GM21619 (cell line): ENCODE data around the gene GRM8.

Experiments
- ATAC-seq: cut with Tn5 transposase; IDR thresholded peaks from one replicate; pipeline ENCODE4 v1.9.1; 2021; ENCODE audit not compliant: unreplicated experiment

GRM8 gene

DNA sequence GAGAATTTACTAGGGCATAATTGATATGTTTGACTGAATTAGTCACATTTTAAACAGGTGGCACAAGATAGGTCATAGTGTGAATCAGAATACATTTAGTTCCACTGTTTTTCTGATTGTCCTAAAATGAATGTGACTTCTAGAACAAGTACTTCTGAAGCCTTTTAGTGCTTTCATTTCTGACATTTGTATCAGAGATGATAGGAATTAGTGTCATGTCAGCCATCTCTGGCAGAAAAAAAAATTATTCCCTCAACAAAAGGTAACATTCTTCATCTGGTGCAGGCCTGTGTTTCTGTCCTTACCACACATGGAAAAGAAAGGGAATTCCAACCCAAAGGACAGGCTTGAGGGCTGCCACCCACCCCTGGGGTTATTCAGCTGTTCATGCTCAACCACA is 21.3 kb downstream of the GRM8 start:
- no peak for ATAC-seq

GRCh38 chr7:127230192-127230925 is 22.4 kb downstream of the GRM8 start:
- no peak for ATAC-seq

DNA sequence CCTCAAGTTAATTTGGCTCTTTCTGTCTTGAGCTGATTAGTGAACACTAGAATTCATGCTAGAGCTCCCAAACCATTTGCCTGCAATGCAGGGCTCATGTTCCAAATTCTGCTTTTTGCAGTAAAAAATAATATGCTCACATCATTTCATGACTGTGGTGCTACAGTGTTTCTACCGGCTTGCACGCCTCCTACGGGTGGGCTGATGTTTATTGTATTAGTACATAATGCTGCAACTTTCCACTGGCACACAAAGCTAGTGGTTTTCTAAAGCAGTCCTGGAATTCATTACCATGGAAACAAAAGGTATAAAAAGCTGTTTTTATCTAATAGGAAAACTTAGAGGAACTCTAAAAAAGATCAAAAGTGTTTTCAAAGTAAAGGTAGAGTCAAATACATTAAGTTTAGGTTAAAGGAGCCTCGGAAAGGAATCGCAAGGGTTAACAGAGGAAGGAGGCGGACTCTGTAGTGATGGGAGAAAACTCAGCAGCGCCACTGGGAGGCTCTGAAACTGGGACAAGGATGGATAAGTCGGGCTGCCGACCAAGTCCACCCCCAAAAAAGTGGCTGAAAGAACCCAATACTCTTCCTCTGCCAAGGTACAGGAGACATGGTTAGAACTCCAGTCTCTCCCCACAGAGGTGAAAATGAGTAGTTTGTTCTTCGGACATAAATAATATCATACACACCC is 25.9 kb downstream of the GRM8 start:
- no peak for ATAC-seq

GRCh38 chr7:127221731-127222130 is 31.0 kb downstream of the GRM8 start:
- no peak for ATAC-seq

GRCh38 chr7:127214956-127215718 is 37.6 kb downstream of the GRM8 start:
- no peak for ATAC-seq

DNA sequence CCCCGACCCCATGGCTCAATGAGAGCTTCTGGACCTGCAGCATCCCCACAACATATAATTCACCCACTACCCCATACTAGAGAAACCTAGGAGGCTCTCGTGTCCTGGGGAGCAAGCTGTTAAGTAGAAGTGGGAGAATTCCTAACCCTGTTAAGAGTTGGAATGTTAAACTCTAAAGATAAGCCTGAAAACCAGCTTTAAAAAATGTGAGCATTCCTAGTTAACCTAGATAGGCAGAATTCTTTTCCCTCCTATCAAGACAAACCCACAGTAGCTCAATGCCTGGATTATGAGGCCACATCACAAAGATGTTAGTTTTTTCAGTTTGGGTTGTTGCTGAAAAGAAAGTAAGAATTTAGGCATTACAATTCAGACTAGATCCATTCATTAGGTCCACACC is 42.9 kb downstream of the GRM8 start:
- ATAC-seq = no peak

DNA sequence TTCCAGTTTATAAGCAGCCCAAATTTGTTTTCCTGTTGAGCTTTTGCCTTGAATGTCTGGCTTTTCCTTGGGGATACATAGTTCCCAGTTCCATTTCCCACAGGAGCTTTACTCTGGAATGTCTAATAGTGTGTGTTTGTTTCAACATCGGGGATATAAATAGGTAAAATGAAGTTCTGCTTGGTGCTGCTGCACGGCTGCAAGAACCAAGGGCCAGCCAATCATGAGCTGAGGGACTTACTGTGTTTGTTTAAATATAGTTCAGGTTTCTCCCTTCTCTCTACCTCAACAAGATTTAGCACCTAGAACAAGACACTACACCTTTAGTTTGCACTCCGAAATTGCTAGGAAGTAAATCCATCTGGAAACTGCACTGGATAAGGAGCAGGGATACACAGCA is 43.9 kb downstream of the GRM8 start:
- ATAC-seq = no peak

- ATAC-seq = no peak
Measured at GRCh38 chr7:127208351-127208750, 44.4 kb downstream of the GRM8 start.

GRCh38 chr7:127207806-127208205 is 44.9 kb downstream of the GRM8 start:
- no peak for ATAC-seq

DNA sequence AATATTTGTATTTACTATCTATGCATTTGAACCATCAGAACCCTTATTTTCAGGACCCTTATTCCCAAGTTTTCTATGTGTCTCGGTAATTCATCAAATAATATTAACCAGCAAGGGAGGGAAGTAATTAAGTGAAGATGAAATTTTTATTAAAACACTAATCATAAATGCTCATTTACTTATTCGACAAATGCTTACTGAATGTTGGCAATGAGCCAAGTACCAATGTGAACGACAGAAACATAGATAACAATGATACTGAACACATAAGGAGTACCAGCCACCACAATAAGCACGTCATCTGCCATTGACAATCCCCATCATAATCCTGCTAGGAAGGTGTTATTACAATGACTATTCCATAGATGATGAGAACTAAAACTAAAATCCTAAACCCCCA is 45.5 kb downstream of the GRM8 start:
- ATAC-seq = no peak

DNA sequence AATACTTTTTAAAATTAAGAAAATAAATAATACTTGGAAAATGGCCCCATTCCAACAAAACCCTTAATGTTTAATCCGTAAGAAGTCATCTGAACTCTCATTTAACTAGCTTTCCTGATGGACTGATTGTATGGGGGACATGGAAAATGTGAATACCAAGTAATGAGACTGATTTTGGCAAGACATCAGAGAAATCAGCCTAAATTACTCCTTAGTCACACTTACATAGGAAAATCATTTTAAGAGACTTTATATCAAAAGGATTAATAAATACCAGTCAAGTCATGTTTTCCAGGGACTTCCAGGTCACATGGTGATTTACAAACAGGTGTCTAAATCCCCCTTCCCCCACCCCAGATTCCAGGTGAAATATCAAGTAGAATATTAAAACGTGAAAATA is 58.2 kb downstream of the GRM8 start:
- no peak for ATAC-seq

GRCh38 chr7:127189886-127190285 is 62.9 kb downstream of the GRM8 start:
- ATAC-seq = no peak

- no peak for ATAC-seq
Measured at GRCh38 chr7:127189074-127189473, 63.7 kb downstream of the GRM8 start.

- ATAC-seq = no peak
Measured at GRCh38 chr7:127187740-127188139, 65.0 kb downstream of the GRM8 start.

DNA sequence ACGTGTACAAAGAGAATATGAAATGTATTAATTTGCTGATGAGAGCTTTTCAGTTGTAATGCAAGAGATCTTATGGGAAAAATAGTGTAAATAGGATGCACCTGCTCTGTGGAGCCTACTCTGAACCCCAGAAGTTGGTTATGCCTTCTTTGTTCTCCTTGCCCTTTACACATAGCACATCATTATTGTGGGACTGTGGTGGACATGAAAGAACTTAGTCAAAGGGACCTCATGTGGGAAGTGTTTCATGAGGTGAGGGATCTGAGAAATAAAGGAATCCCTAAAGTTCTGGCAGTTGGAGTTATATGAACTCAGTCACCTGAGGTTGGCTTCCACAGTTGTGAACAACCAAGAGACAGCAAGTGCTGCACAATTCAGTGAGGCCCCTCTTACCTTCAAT is 66.1 kb downstream of the GRM8 start:
- ATAC-seq = no peak

GRCh38 chr7:127177156-127177555 is 75.6 kb downstream of the GRM8 start:
- ATAC-seq = no peak

GRCh38 chr7:127162366-127162765 is 90.4 kb downstream of the GRM8 start:
- ATAC-seq = no peak

DNA sequence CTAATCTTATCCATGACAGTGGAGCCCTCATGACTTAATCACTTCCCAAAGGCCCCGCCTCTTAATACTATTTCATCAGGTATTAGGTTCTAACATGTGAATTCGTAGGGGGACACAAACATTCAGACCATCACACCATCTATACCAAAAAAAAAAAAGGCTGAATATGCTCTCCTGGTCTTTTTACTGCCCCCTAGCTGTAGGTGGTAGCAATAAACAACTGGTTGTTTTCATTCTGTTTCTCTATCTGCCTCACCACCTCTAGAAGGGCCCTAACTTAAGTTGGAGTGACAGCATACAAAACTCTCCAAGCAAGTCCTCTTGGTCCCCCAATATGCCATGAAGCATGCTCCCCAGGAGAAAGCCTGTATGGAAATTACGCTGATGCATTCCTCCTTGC is 94.1 kb downstream of the GRM8 start:
- ATAC-seq = no peak

- ATAC-seq = no peak
Measured at GRCh38 chr7:127154958-127155357, 97.8 kb downstream of the GRM8 start.

- no peak for ATAC-seq
Measured at GRCh38 chr7:127154101-127154500, 98.6 kb downstream of the GRM8 start.

DNA sequence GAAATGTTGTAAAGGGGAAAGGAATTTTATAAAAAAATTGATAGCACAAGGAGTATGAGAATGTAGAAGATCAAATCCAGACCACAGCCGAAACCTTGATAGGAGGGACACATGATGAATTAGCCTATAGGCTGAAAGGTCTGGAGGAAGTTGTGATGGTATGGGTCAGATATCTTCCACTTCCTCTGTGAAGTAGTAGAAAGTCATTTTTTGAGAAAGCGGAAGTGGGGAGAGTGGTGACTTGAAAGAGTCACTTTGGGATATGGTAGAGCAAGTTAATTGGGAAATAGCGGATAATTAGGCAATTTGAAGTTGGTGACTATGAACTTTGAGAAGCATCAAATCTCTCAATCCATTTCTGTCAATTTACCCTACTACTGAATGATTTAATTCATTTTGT is 99.4 kb downstream of the GRM8 start:
- ATAC-seq = no peak

DNA sequence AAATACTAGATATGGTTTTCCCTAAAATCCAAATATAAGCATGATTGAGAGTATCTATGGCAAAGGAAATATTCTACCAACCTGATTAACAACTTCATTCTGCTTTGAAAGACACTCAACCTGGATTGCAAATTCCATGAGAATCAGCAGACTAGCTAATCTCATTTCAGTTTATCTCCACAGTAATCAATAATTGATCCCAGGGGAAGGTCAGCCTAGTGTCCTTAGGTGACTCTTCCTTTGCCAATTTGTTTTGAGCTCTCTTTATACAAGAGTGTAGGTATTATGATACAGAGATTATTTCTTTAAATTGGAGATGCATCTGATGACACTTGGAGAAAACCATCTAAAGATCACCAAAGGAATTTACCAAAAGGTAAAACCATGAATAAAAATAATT is 100.3 kb downstream of the GRM8 start:
- ATAC-seq = no peak
